ENCODE results near the gene MCAT.

MCAT gene

GRCh38 chr22:43100225-43100624, 43.0 kb downstream of the MCAT start:
- DNase-seq (ENCODE audit: extremely low spot score) = no peak
- ChIA-PET POLR2A (no interaction called here), CTCF (no interaction called here)
- no peak for TF ChIP-seq CTCF (IDR thresholded peaks at IDR 0.05; ENCODE audit: control extremely low read depth, extremely low read depth, low read depth, missing control alignments)

- CTCF ChIA-PET = interaction anchor here (0.7 to 1.4 kb wide), 2 partner anchors 9 to 54 kb away, joined by 3 to 7 read pairs; no protein-coding TSS in a partner anchor
- POLR2A ChIA-PET = no interaction called here
- no peak for TF ChIP-seq CTCF (IDR thresholded peaks at IDR 0.05; ENCODE audit: control extremely low read depth, extremely low read depth, low read depth, missing control alignments)
- no peak for DNase-seq (ENCODE audit: extremely low spot score)
Measured at GRCh38 chr22:43099095-43099494, 44.1 kb downstream of the MCAT start.

GRCh38 chr22:43098356-43098755, 44.8 kb downstream of the MCAT start:
- POLR2A ChIA-PET = no interaction called here

GRCh38 chr22:43096420-43096819, 46.8 kb downstream of the MCAT start:
- no peak for DNase-seq (ENCODE audit: extremely low spot score)
- POLR2A ChIA-PET = no interaction called here
- CTCF ChIA-PET = no interaction called here
- TF ChIP-seq CTCF (IDR thresholded peaks at IDR 0.05; ENCODE audit: control extremely low read depth, extremely low read depth, low read depth, missing control alignments) = no peak

More at GRCh38 chr22:43098356-43098755, 44.8 kb downstream of the MCAT start:
- CTCF ChIA-PET = interaction anchor here (1.4 kb wide), 1 partner anchor 8 kb away, joined by 7 read pairs; no protein-coding TSS in a partner anchor
- no peak for TF ChIP-seq CTCF (IDR thresholded peaks at IDR 0.05; ENCODE audit: control extremely low read depth, extremely low read depth, low read depth, missing control alignments)
- no peak for DNase-seq (ENCODE audit: extremely low spot score)

- POLR2A ChIA-PET = no interaction called here
- CTCF ChIA-PET = interaction anchor here (1.4 kb wide), 1 partner anchor 8 kb away, joined by 3 read pairs; no protein-coding TSS in a partner anchor
- DNase-seq (ENCODE audit: extremely low spot score) = no peak
- no peak for TF ChIP-seq CTCF (IDR thresholded peaks at IDR 0.05; ENCODE audit: control extremely low read depth, extremely low read depth, low read depth, missing control alignments)
Measured at GRCh38 chr22:43094551-43094950, 48.6 kb downstream of the MCAT start.

- ChIA-PET CTCF (no interaction called here), POLR2A (interaction anchor here (0.5 kb wide), 1 partner anchor 478 kb away, joined by 4 read pairs; no protein-coding TSS in a partner anchor)
- no peak for DNase-seq (ENCODE audit: extremely low spot score)
- no peak for TF ChIP-seq CTCF (IDR thresholded peaks at IDR 0.05; ENCODE audit: control extremely low read depth, extremely low read depth, low read depth, missing control alignments)
Measured at GRCh38 chr22:43094085-43094484, 49.1 kb downstream of the MCAT start.
